ENCODE data around the gene TXNDC11. TPM values are rescaled to one million over a fixed set of nuclear protein-coding genes. Genes with fewer than 3 reads are reported as not detected.
"Not testable (repeated sequence)": the region's sequence is repeated elsewhere in the genome, so short reads cannot be mapped to it uniquely, and the experiment has no call there.

Gene TXNDC11, protein sequence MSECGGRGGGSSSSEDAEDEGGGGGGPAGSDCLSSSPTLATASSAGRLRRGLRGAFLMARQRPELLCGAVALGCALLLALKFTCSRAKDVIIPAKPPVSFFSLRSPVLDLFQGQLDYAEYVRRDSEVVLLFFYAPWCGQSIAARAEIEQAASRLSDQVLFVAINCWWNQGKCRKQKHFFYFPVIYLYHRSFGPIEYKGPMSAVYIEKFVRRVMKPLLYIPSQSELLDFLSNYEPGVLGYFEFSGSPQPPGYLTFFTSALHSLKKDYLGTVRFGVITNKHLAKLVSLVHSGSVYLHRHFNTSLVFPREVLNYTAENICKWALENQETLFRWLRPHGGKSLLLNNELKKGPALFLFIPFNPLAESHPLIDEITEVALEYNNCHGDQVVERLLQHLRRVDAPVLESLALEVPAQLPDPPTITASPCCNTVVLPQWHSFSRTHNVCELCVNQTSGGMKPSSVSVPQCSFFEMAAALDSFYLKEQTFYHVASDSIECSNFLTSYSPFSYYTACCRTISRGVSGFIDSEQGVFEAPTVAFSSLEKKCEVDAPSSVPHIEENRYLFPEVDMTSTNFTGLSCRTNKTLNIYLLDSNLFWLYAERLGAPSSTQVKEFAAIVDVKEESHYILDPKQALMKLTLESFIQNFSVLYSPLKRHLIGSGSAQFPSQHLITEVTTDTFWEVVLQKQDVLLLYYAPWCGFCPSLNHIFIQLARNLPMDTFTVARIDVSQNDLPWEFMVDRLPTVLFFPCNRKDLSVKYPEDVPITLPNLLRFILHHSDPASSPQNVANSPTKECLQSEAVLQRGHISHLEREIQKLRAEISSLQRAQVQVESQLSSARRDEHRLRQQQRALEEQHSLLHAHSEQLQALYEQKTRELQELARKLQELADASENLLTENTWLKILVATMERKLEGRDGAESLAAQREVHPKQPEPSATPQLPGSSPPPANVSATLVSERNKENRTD
- total RNA-seq = 36.6 TPM

DNA sequence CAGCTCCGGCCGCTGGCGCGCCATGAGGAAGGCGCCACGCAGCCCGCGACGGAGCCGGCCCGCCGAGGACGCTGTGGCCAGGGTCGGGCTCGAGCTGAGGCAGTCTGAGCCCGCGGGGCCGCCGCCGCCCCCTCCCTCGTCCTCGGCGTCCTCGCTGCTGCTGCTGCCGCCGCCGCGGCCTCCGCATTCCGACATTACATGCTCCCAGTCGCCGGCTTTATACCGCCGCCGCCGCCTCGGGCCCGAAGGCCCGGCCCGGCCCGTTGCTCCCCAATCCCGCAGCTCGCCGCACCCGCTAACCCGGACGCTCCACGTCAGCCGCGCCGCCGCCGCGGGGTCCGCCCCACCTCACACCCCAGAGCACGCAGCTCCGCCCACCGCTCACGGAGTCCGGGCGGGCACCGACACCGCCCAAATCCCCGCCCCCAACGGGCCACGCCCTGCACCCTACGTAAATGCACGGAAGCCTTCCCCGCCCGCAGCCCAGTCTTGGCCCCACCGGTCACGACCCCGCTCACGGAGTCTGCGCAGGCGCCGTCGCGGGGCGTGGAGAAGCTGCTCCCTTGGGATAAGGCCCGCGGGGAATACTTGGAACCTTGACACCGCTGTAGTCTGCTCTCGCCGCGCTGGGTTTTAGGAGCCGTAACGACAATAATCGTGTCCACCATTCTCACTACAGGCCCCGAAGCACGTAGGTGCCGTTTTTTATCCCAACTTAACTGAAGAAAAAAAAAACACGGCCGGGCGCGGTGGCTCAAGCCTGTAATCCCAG lies at the start of gene TXNDC11:
TXNDC11 (minus strand) TSS at position 322 of the 772 bp plus-strand sequence; CDS start at position 195, 127 bp downstream.
- peak; percentile 100 for DNase-seq (ENCODE audit: low spot score)
- intact Hi-C loops (cut with DNase I) = loop anchor here (10.0 kb wide), 1 partner anchor 52 kb away; the partner anchor contains the start of gene ZC3H7A
- ATAC-seq = peak; percentile 99

DNA sequence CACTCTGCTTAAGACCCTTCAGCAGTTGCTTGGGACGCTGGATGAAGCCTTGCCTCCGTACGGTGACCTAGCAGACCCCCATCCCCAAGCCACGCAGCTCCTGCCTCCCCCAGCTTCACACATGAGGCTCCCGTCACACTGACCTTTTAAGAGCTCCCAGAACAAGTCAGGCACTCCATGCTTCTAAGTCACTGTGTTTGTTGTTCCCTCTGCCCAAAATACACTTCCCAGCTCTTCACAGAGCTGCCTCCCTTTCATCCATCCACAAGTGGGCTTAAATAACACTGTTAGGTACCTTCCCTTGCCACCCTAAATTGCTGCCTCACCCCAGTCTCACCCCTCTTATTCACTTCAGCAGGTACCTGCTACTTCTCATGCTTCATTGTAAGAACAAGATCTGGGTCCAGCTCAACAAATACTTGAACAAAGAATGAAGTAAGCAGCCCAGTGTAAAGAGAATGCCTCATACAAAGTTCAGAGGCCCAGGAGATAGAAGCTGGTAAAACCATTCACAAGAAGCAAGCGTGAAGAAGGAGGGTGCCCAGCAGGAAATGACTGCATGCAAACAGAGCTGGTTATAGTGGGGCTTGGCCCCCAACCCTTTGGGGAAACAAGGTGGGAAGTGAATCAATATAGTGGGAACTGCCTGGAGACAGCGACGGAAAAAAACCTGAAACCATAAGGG lies 48.6 kb upstream of the TXNDC11 start:
- ATAC-seq (no peak), DNase-seq (ENCODE audit: low spot score) (no peak)
- intact Hi-C loops (cut with DNase I) = loop anchor here (10.0 kb wide), 1 partner anchor 46 kb away; the partner anchor contains the start of gene TXNDC11

DNA sequence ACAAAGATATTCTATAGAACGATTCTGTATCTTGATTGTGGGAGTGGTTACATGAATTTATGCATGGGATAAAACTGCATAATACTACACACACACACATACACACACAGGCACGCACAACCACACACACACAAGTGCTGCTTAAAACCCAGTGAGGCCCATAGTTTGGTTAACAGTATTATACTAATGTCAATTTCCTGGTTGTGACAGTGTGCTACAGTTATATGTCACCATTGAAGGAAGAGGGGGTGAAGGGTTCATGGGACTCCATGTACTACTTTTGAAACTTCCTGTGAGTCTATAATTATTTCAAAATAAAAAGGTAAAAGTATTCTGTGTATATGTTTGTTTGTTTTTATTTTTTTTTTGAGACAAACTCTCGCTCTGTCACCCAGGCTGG lies 46.3 kb upstream of the TXNDC11 start:
- no peak for ATAC-seq
- no peak for DNase-seq (ENCODE audit: low spot score)
- intact Hi-C loops (cut with DNase I) = no loop called here

DNA sequence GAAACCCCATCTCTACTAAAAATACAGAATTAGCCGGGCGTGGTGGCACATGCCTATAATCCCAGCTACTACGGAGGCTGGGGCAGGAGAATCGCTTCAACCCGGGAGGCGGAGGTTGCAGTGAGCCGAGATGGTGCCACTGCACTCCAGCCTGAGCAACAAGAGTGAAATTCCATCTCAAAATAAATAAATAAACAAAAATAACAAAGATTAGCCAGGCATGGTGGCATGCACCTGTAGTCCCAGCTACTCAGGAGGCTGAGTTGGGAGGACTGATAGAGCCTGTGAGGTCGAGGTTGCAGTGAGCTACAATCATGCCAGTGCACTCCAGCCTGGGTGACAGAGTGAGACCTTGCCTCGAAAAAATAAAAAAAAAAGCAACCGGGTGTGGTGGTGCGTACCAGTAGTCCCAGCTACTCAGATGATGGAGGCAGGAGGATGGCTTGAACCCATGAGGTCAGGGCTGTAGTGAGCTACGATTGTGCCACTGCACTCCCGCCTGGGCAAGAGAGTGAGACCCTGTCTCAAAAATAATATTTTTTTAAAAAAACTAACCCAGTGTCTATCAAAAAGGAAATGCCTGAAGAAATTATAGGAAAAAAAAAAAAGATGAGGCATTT lies 42.4 kb upstream of the TXNDC11 start:
- ATAC-seq; intact Hi-C loops (cut with DNase I); DNase-seq (ENCODE audit: low spot score): not testable (repeated sequence)

DNA sequence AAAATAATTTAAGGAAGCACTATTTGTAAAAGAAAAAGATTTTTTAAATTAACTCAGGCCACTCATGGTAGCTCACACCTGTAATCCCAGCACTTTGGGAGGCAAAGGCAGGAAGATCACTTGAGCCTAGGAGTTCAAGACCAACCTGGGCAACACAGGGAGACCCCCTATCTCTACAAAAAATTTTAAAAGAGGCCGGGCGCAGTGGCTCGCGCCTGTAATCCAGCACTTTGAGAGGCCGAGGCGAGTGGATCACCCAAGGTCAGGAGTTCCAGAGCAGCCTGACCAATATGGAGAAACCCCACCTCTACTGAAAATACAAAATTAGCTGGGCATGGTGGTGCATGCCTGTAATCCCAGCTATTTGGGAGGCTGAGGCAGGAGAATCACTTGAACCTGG lies 41.7 kb upstream of the TXNDC11 start:
- intact Hi-C loops (cut with DNase I); DNase-seq (ENCODE audit: low spot score); ATAC-seq: not testable (repeated sequence)

DNA sequence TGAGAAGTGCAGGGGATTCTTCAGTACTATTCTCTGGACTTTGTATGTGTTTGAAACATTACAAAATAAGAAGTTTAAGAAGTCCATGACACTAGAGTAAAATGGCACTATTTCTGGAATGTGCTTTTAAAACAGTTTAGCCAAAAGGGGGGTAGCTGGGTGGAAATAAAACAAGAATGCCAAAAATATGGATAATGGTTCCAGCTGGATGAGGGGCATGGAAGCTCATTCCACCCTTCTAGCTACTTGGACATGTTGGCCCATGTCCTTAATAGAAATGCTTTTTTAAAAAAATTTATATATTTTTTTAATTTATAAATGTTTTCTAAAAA lies 41.3 kb upstream of the TXNDC11 start:
- DNase-seq (ENCODE audit: low spot score) (no peak), ATAC-seq (no peak)
- intact Hi-C loops (cut with DNase I) = no loop called here

DNA sequence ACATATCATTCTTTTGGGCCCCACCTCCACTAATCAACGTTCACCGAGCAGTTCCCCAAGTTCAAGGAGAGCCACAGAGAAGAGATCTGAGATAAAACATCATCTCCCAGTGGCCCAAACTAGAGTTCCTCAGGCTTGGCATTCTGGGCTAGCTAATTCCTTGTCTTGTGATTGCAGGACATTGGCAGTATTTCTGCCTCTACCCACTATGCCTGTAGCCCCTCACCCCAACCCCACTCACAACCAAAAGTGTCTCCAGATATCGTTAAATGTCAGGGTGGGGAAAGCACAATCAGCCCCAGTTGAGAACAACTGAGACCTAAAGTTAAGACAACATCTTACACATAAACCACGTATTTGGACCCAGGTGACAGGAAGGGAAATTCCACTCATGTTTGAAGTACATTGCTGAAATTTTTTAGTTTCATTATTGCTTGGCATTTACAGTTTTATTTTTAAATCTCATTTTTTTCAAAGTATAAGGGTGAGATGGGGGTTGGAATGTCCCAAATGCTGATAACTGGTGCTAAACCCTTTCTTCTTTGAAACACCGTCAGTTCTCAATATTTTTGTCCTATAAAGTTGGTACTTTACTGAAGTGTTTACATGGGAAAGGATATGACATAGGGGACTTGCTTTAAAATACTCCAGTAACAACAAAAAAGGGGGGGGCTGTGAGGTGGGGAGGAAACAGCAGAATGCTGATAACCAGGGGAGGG lies 40.8 kb upstream of the TXNDC11 start:
- intact Hi-C loops (cut with DNase I) = no loop called here
- DNase-seq (ENCODE audit: low spot score) = no peak
- ATAC-seq = peak; percentile 66

DNA sequence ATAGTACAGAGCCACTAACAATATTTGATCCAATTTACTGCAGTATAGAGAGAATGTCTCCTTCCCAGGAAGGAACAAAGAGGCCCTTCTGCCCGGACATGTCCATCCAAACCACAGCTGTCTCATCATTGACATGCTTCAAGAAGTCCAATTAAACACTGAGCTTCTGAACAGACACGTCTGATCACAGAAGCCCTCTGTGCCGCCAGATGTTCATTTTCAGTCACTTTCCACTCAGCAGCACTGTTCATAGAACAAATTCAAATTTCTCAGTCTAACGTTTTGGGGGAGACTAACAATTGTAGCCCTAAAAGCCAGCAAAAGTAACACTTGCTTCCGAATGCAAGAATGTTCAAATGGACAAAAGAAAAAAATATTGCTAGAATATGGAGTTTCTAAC lies 39.1 kb upstream of the TXNDC11 start:
- ATAC-seq (no peak), DNase-seq (ENCODE audit: low spot score) (no peak)
- intact Hi-C loops (cut with DNase I) = no loop called here

DNA sequence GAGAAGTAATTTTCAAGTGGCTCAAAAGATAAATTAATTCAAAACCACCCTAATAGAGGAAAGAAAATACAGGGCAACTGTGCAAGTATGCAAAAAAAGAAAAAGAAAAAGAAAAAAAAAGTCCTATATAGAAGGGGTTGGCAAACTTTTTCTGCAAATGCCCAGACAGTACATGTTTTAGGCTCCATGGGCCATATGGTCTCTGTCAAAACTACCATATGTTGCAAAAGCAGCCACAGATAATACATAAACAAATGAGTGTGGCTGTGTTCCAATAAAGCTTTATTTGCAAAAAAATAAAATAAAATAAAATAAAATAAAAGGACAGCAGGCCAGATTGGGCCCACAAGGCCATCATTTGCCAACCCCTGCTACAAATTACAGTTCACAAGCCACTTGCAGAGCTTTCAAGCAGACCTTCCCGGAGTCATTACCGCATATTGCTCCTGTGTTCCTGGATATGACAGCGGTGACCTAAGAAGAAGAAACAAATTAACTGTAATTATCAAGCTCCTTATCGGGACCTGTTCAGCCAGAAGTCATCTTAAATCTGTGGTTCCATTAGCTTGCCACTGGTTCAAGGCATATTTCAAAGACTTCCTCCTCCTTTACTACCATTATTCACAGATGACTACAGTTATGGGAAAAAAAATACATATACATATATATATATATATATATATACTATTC lies 38.5 kb upstream of the TXNDC11 start:
- ATAC-seq (no peak), DNase-seq (ENCODE audit: low spot score) (no peak)
- intact Hi-C loops (cut with DNase I) = no loop called here

DNA sequence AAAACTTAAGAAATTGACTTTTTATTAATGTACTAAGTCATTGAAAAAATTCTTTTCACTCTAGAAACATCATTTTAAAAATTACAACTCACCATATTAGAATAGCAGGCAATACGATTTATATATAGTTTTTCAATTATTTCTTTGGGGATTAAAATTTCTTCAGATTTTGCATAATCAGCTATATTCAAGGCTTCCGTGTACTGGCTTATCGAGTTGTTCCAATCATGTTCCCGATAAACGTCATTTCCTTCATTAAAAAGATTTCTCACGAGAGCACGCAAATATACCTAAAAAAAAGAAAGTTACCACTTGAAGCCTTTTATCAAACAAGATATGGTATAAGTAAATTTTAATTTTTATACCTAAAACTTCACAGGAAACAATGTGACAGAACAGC lies 36.4 kb upstream of the TXNDC11 start:
- ATAC-seq = no peak
- DNase-seq (ENCODE audit: low spot score) = no peak
- intact Hi-C loops (cut with DNase I) = no loop called here

DNA sequence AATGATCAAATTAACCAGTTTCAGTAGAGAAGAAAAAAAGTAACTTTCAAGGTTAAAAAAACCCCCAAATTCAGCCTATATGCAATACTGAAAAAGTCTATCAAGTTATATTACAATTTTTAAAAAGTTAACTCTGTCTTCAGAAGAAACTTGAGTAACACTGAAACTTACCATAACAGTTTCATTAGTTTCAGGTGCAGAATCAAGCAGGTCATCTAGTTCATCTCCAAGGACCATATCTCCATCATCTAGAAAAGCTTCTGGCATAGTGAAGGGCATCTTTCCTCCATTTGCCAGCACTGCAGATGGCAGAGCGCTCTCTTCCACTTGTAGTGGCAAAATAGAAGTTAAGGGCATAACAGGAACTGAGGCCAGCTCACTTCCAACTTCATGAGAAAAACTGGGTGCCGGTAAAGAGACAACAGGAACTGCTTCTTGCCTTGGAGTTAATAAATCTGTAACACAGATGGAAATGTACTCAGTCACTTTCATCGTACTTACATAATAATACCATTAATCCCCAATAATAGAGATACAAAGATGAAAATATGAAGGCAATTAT lies 31.5 kb upstream of the TXNDC11 start:
- ATAC-seq = no peak
- no peak for DNase-seq (ENCODE audit: low spot score)
- intact Hi-C loops (cut with DNase I) = no loop called here

DNA sequence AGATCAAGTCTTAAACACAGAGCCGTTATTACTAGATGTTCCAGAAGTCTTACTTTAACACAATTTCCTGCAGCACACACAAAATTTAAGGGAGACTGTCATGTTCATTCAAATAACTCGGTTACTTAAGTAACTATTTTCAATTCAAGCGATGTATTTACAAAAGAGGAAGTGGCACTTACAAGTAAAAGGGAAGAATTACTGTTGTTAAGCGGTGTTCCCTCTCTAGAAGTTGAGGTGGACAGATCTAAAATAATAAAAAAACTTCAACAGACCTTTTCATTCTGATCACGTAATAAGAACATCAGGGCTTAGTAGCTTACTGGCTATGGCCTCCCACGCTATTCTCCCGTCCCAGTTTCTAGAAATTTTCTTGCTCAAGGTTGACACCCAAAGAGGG lies 26.2 kb upstream of the TXNDC11 start:
- no peak for ATAC-seq
- intact Hi-C loops (cut with DNase I) = no loop called here
- DNase-seq (ENCODE audit: low spot score) = no peak

DNA sequence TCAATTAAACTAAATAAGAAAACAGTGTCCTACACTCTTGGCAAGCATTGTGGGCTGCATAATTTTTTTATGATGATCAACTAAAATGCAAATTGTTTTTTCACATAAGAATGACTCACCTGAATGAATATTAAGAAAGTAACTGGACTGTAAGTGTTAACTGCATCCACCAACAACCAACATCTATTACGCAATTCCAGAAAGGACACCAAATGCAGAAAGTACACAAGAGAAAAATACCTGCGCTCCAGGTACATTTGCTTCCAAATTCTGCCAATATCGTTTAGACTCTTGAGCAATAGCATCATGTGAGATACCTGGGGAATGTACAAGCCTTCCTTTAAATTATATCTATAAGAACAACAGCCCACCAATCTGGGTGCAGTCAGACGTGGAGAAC lies 19.8 kb upstream of the TXNDC11 start:
- DNase-seq (ENCODE audit: low spot score) (no peak), ATAC-seq (no peak)
- intact Hi-C loops (cut with DNase I) = no loop called here

DNA sequence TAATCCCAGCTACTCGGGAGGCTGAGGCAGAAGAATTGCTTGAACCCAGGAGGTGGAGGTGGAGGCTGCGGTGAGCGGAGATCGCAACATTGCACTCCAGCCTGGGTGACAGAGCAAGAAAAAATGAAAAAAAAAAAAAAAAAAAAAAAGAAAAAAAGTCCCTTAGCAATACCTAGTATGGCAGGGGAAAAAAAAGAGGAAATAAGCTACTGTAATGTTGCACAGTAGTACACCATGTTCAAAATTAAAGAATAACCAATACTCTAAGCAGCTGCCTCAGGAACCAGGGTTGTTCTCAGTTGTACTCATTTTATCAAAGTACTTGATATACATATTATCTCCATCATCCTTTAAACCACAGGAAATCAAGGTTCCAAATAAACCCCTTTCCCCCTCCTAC lies 17.3 kb upstream of the TXNDC11 start:
- intact Hi-C loops (cut with DNase I) = no loop called here
- DNase-seq (ENCODE audit: low spot score) = no peak
- no peak for ATAC-seq

DNA sequence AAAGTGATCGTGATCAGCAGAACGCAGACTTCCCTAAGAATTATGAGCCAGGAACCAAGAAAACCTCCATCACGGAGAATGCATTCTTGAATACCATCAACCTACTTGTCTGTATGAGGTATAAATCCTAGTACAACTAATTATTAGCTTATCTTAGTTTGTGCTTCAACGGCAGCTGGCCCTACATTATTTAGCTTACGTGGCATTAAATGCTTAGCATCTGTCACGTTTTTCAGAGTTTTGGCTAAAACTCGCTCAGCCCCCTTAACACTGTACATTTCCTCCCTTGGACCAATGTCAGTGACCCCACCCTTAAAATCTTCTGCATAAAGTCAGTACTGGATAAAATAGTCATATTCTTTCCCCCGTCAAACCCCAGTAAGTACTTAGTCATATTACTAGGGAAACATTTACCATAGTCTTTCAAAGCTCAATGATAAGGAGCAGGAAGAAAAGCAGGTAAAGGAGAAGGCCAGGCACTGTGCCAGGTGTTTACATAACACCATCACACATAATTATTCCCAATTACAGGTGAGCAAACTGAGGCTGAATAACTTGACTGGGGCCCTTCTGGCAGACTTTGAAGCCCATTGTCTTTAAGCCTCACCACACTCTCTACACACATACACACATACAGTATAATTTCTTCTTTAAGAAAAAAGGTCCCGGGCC lies 16.6 kb upstream of the TXNDC11 start:
- intact Hi-C loops (cut with DNase I) = no loop called here
- ATAC-seq = no peak

More for the DNA sequence above, 16.6 kb upstream of the TXNDC11 start:
- no peak for DNase-seq (ENCODE audit: low spot score)
